ENCODE data around the gene RAPGEF5. TPM values are rescaled to one million over a fixed set of nuclear protein-coding genes. Genes with fewer than 3 reads are reported as not detected.

The RAPGEF5 gene
- total and polyA plus RNA-seq, 8 donors = 1.5 to 190 (median 12.7) TPM

DNA sequence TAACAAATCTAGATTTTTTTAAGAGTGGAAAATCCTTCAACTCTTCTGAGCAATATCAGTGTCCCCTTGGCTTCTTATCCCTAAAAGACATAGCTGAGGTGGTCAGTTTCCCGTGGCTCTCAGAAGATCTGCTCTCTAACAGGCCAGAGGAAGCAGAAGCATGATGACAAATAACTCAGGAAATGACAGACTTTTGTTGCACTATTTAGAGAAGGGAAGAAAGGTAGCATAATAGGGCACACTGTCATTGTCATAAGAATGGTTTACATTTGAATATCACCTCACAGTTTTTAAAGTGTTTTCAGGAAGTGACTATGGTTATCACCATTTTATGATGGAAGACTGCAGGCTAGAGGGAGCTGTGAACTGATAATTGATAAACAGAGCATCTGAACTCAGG is 33.6 kb upstream of the RAPGEF5 start:
- Histone ChIP-seq H3K36me3 (no peaks in the 10 kb centered on the region), H3K9me3 (no peaks in the 10 kb centered on the region), H3K27ac (no peak overlapping the region), H3K27me3 (no peaks in the 10 kb centered on the region), H3K4me1 (peaks cover 0 to 7% (median 3%) of the 10 kb centered on the region in 4 donors), H3K4me3 (no peak overlapping the region)
- intact Hi-C loops (cut with DNase I; ENCODE audit: low total_unique reads) = no loop called here
- 57 to 74% (median 70%) methylated on average over 1 of the region's 1 CpG for WGBS, 5 donors
- TF ChIP-seq POLR2A (IDR thresholded peaks at IDR 0.05) (no peak), POLR2AphosphoS5 (IDR thresholded peaks at IDR 0.05) (no peak), EP300 (IDR thresholded peaks at IDR 0.05) (no peak)
- TF ChIP-seq, protein P1, sequence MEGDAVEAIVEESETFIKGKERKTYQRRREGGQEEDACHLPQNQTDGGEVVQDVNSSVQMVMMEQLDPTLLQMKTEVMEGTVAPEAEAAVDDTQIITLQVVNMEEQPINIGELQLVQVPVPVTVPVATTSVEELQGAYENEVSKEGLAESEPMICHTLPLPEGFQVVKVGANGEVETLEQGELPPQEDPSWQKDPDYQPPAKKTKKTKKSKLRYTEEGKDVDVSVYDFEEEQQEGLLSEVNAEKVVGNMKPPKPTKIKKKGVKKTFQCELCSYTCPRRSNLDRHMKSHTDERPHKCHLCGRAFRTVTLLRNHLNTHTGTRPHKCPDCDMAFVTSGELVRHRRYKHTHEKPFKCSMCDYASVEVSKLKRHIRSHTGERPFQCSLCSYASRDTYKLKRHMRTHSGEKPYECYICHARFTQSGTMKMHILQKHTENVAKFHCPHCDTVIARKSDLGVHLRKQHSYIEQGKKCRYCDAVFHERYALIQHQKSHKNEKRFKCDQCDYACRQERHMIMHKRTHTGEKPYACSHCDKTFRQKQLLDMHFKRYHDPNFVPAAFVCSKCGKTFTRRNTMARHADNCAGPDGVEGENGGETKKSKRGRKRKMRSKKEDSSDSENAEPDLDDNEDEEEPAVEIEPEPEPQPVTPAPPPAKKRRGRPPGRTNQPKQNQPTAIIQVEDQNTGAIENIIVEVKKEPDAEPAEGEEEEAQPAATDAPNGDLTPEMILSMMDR (IDR thresholded peaks at IDR 0.05) = no peak
- DNase-seq = no peak

DNA sequence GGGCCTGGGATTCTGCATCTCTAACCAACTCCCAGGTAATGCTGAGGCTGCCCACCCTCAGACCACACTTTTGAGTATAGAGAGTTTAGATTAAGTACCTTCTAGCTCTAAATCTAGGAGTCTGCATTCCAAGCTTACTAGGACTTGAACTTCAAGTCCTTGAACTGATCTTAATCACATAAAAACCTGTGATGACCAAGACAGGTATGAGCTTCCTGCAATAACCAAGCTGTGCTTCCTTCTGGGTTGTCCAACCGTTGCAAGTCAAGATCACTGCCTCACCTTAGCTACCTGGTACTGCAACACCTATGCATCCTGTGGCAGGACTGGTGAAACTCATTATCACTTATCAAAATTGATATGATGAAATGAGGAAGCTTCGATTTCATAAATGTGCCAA is 32.9 kb upstream of the RAPGEF5 start:
- TF ChIP-seq POLR2AphosphoS5 (IDR thresholded peaks at IDR 0.05) (no peak), EP300 (IDR thresholded peaks at IDR 0.05) (no peak), POLR2A (IDR thresholded peaks at IDR 0.05) (no peak)
- TF ChIP-seq, protein P1 (IDR thresholded peaks at IDR 0.05) = no peak
- peaks cover 0 to 7% (median 3%) of the 10 kb centered on the region in 4 donors for H3K4me1 ChIP-seq

DNA sequence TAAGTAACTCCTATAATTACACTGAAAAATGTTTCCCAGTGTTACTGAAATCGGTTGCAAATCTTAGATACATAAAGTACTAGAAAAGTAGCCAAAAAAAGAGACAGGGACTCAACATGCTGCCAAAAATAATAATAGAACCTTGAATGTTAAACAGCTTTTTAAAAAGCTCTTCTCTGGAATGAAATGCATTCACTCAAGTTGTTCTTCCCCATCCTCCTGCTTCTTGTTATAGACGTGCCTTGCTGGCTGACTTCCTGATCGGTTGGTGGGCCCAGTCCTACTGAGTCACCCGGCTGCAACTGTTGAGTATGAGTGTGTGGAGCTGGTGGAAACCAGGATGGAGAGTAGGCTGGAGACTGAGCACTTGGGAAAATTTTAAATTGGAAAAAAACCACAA is 30.6 kb upstream of the RAPGEF5 start:
- H3K36me3 ChIP-seq = no peaks in the 10 kb centered on the region

More for the DNA sequence above, 32.9 kb upstream of the RAPGEF5 start:
- WGBS, 5 donors = 86 to 93% (median 88%) methylated on average over 2 of the region's 2 CpGs
- Histone ChIP-seq H3K9me3 (no peaks in the 10 kb centered on the region), H3K27me3 (no peaks in the 10 kb centered on the region), H3K36me3 (no peaks in the 10 kb centered on the region), H3K27ac (no peak overlapping the region), H3K4me3 (no peak overlapping the region)
- no peak for DNase-seq
- intact Hi-C loops (cut with DNase I; ENCODE audit: low total_unique reads) = no loop called here

DNA sequence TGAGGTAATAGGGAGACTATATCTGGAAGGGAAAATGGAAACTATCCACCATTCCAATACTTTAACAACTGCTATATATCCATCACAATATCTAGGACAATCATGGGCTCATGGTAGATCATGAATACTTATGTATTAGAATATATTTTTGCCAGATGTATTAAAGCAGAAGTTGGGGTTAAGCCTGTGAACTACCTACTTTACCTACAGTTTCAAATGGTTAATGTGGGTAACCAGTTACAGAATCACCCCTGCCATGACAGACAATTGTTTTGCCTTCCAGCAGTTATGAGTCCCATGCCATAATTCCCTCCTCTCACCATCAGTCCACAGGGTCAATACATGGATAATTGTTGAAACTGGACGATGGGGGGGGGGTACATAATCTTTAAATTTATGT is 29.9 kb upstream of the RAPGEF5 start:
- WGBS, 5 donors = 75 to 97% (median 91%) methylated on average over 1 of the region's 1 CpG
- TF ChIP-seq, protein P1 (IDR thresholded peaks at IDR 0.05) = no peak
- no peak for TF ChIP-seq POLR2A (IDR thresholded peaks at IDR 0.05)
- Histone ChIP-seq H3K4me3 (no peak overlapping the region), H3K27ac (no peak overlapping the region), H3K4me1 (no peaks in the 10 kb centered on the region), H3K9me3 (no peaks in the 10 kb centered on the region), H3K27me3 (no peaks in the 10 kb centered on the region), H3K36me3 (no peaks in the 10 kb centered on the region)
- intact Hi-C loops (cut with DNase I; ENCODE audit: low total_unique reads) = no loop called here
- no peak for DNase-seq

More for the DNA sequence above, 30.6 kb upstream of the RAPGEF5 start:
- DNase-seq = no peak
- Histone ChIP-seq H3K4me3 (no peak overlapping the region), H3K27me3 (no peaks in the 10 kb centered on the region), H3K9me3 (no peaks in the 10 kb centered on the region), H3K4me1 (no peaks in the 10 kb centered on the region), H3K27ac (no peak overlapping the region)
- TF ChIP-seq POLR2AphosphoS5 (IDR thresholded peaks at IDR 0.05) (no peak), POLR2A (IDR thresholded peaks at IDR 0.05) (no peak), EP300 (IDR thresholded peaks at IDR 0.05) (no peak)
- TF ChIP-seq, protein P1 (IDR thresholded peaks at IDR 0.05) = no peak
- 61 to 77% (median 71%) methylated on average over 4 of the region's 4 CpGs for WGBS, 5 donors
- intact Hi-C loops (cut with DNase I; ENCODE audit: low total_unique reads) = no loop called here

All from stomach (tissue), 9 donors.